ENCODE results near the gene KY.

KY gene

GRCh38 chr3:134650431-134651346 is at the start of gene KY:
Gene KY (minus strand): TSS chr3:134651022. CDS start chr3:134650960, 62 bp downstream.
- H3K4me1 Mint-ChIP-seq, result no peaks in the 10 kb centered on the region
- H3K27me3 Mint-ChIP-seq, result peaks cover 45% of the 10 kb centered on the region
- no peaks in the 10 kb centered on the region for H3K9me3 Mint-ChIP-seq
- no peak within 1 kb of the TSS for H3K27ac Mint-ChIP-seq
- ATAC-seq, result no peak
- H3K4me3 Mint-ChIP-seq, result no peak within 1 kb of the TSS
- no peaks in the 10 kb centered on the region for H3K36me3 Mint-ChIP-seq

- Mint-ChIP-seq H3K4me1 (no peaks in the 10 kb centered on the region), H3K9me3 (no peaks in the 10 kb centered on the region), H3K4me3 (no peak overlapping the region), H3K27me3 (no peaks in the 10 kb centered on the region), H3K27ac (no peak overlapping the region), H3K36me3 (no peaks in the 10 kb centered on the region)
- ATAC-seq, result no peak
Measured at GRCh38 chr3:134699721-134700120, 48.9 kb upstream of the KY start.

- Mint-ChIP-seq H3K4me1 (no peaks in the 10 kb centered on the region), H3K27me3 (no peaks in the 10 kb centered on the region), H3K36me3 (no peaks in the 10 kb centered on the region), H3K27ac (no peak overlapping the region), H3K4me3 (no peak overlapping the region), H3K9me3 (no peaks in the 10 kb centered on the region)
- no peak for ATAC-seq
Measured at GRCh38 chr3:134699141-134699711, 48.4 kb upstream of the KY start.

GRCh38 chr3:134697830-134698689 is 47.2 kb upstream of the KY start:
- Mint-ChIP-seq H3K27ac (no peak overlapping the region), H3K4me3 (no peak overlapping the region), H3K4me1 (no peaks in the 10 kb centered on the region), H3K36me3 (no peaks in the 10 kb centered on the region), H3K9me3 (no peaks in the 10 kb centered on the region), H3K27me3 (no peaks in the 10 kb centered on the region)
- ATAC-seq, result no peak

- H3K27ac Mint-ChIP-seq, result no peak overlapping the region
- no peaks in the 10 kb centered on the region for H3K36me3 Mint-ChIP-seq
- no peaks in the 10 kb centered on the region for H3K4me1 Mint-ChIP-seq
- ATAC-seq, result no peak
- no peaks in the 10 kb centered on the region for H3K27me3 Mint-ChIP-seq
- H3K4me3 Mint-ChIP-seq, result no peak overlapping the region
- H3K9me3 Mint-ChIP-seq, result no peaks in the 10 kb centered on the region
Measured at GRCh38 chr3:134696155-134696554, 45.3 kb upstream of the KY start.

- ATAC-seq, result no peak
- Mint-ChIP-seq H3K36me3 (no peaks in the 10 kb centered on the region), H3K4me1 (no peaks in the 10 kb centered on the region), H3K27me3 (no peaks in the 10 kb centered on the region), H3K9me3 (no peaks in the 10 kb centered on the region), H3K27ac (no peak overlapping the region), H3K4me3 (no peak overlapping the region)
Measured at GRCh38 chr3:134694946-134695543, 44.2 kb upstream of the KY start.

GRCh38 chr3:134694466-134694865 is 43.6 kb upstream of the KY start:
- Mint-ChIP-seq H3K27me3 (no peaks in the 10 kb centered on the region), H3K9me3 (no peaks in the 10 kb centered on the region), H3K4me1 (no peaks in the 10 kb centered on the region), H3K36me3 (no peaks in the 10 kb centered on the region), H3K27ac (no peak overlapping the region), H3K4me3 (no peak overlapping the region)
- no peak for ATAC-seq

GRCh38 chr3:134693804-134694203 is 43.0 kb upstream of the KY start:
- Mint-ChIP-seq H3K4me1 (no peaks in the 10 kb centered on the region), H3K27ac (no peak overlapping the region), H3K9me3 (no peaks in the 10 kb centered on the region), H3K4me3 (no peak overlapping the region), H3K27me3 (no peaks in the 10 kb centered on the region), H3K36me3 (no peaks in the 10 kb centered on the region)
- no peak for ATAC-seq

GRCh38 chr3:134693226-134693625 is 42.4 kb upstream of the KY start:
- Mint-ChIP-seq H3K4me3 (no peak overlapping the region), H3K4me1 (no peaks in the 10 kb centered on the region), H3K36me3 (no peaks in the 10 kb centered on the region), H3K27ac (no peak overlapping the region), H3K27me3 (no peaks in the 10 kb centered on the region), H3K9me3 (no peaks in the 10 kb centered on the region)
- ATAC-seq, result no peak

- H3K36me3 Mint-ChIP-seq, result no peaks in the 10 kb centered on the region
- H3K27me3 Mint-ChIP-seq, result no peaks in the 10 kb centered on the region
- no peak for ATAC-seq
- no peak overlapping the region for H3K27ac Mint-ChIP-seq
- H3K4me3 Mint-ChIP-seq, result no peak overlapping the region
- H3K4me1 Mint-ChIP-seq, result no peaks in the 10 kb centered on the region
- no peaks in the 10 kb centered on the region for H3K9me3 Mint-ChIP-seq
Measured at GRCh38 chr3:134690226-134690625, 39.4 kb upstream of the KY start.

GRCh38 chr3:134687642-134688041 is 36.8 kb upstream of the KY start:
- no peak for ATAC-seq
- no peaks in the 10 kb centered on the region for H3K36me3 Mint-ChIP-seq
- no peaks in the 10 kb centered on the region for H3K9me3 Mint-ChIP-seq
- no peak overlapping the region for H3K27ac Mint-ChIP-seq
- no peaks in the 10 kb centered on the region for H3K4me1 Mint-ChIP-seq
- H3K4me3 Mint-ChIP-seq, result no peak overlapping the region
- no peaks in the 10 kb centered on the region for H3K27me3 Mint-ChIP-seq

GRCh38 chr3:134685929-134686802 is 35.3 kb upstream of the KY start:
- H3K36me3 Mint-ChIP-seq, result no peaks in the 10 kb centered on the region
- no peak overlapping the region for H3K4me3 Mint-ChIP-seq
- no peak overlapping the region for H3K27ac Mint-ChIP-seq
- no peaks in the 10 kb centered on the region for H3K27me3 Mint-ChIP-seq
- peak; percentile 24 for ATAC-seq
- H3K9me3 Mint-ChIP-seq, result no peaks in the 10 kb centered on the region
- H3K4me1 Mint-ChIP-seq, result no peaks in the 10 kb centered on the region

GRCh38 chr3:134682196-134682880 is 31.5 kb upstream of the KY start:
- no peak overlapping the region for H3K4me3 Mint-ChIP-seq
- H3K36me3 Mint-ChIP-seq, result no peaks in the 10 kb centered on the region
- no peak overlapping the region for H3K27ac Mint-ChIP-seq
- ATAC-seq, result no peak
- H3K4me1 Mint-ChIP-seq, result no peaks in the 10 kb centered on the region
- H3K9me3 Mint-ChIP-seq, result peaks cover 8% of the 10 kb centered on the region
- peaks cover 14% of the 10 kb centered on the region for H3K27me3 Mint-ChIP-seq

GRCh38 chr3:134681522-134681900 is 30.7 kb upstream of the KY start:
- Mint-ChIP-seq H3K27ac (no peak overlapping the region), H3K4me3 (no peak overlapping the region), H3K27me3 (peaks cover 18% of the 10 kb centered on the region), H3K4me1 (no peaks in the 10 kb centered on the region), H3K9me3 (peaks cover 11% of the 10 kb centered on the region), H3K36me3 (no peaks in the 10 kb centered on the region)
- ATAC-seq, result no peak

Measured in stimulated activated memory B cell treated with anti-CD40 and anti-IgM and Interleukin-4, amounts not matched to agents 10 μg/mL and 1 μg/mL and 100 μg/mL, for 72 hours (primary cell).